Measurements from ENCODE around the gene CYSTM1. TPM values are rescaled to one million over a fixed set of nuclear protein-coding genes. Genes with fewer than 3 reads are reported as not detected.

The CYSTM1 gene
- total RNA-seq, 2 experiments from 2014 or later = 7.2 to 7.4 TPM

- H3K36me3 ChIP-seq (ENCODE audit: insufficient read depth, low read length) = no peaks in the 10 kb centered on the region
- POLR2A ChIA-PET = no interaction called here
- CTCF ChIA-PET = interaction anchor here (0.9 to 3.6 kb wide), 2 partner anchors 9 to 14 kb away, joined by 3 to 17 read pairs; no protein-coding TSS in a partner anchor
- DNase-seq (peak in 3 of 14 experiments; percentile 32 to 47 (median 47)), ATAC-seq (ENCODE audit: poor library complexity) (no peak)
- no peak overlapping the region for H3K27ac Mint-ChIP-seq
- no peaks in the 10 kb centered on the region for H3K27me3 Mint-ChIP-seq
- peaks cover 22% of the 10 kb centered on the region for H3K36me3 Mint-ChIP-seq (ENCODE audit: low read depth)
- H3K9me3 ChIP-seq (ENCODE audit: control insufficient read depth in 1 of 2, insufficient read depth in 1 of 2, low read length in 2 of 2) = no peaks in the 10 kb centered on the region
- no peaks in the 10 kb centered on the region for H3K9me3 Mint-ChIP-seq
- H3K4me1 ChIP-seq (ENCODE audit: insufficient read depth, low read length) = peaks cover 51% of the 10 kb centered on the region
- no peaks in the 10 kb centered on the region for H3K27me3 ChIP-seq (ENCODE audit: control insufficient read depth in 1 of 2, insufficient read depth in 2 of 2, low read length in 2 of 2)
- no peak overlapping the region for H3K4me3 ChIP-seq (ENCODE audit: low read length)
- peaks cover 62% of the 10 kb centered on the region for H3K4me1 Mint-ChIP-seq (ENCODE audit: low read depth)
- no peak overlapping the region for H3K27ac ChIP-seq (ENCODE audit: low read depth in 1 of 2, low read length in 2 of 2)
- no peak for TF ChIP-seq CTCF (IDR thresholded peaks at IDR 0.05)
- H3K4me3 Mint-ChIP-seq = no peak overlapping the region
- intact Hi-C loops (cut with DNase I, micrococcal nuclease) = no loop called here
Measured at GRCh38 chr5:140253985-140254384, 79.0 kb downstream of the CYSTM1 start.

GRCh38 chr5:140255460-140256157, 80.6 kb downstream of the CYSTM1 start:
- no peak for TF ChIP-seq CTCF (IDR thresholded peaks at IDR 0.05)
- H3K36me3 Mint-ChIP-seq (ENCODE audit: low read depth) = peaks cover 25% of the 10 kb centered on the region
- Histone ChIP-seq H3K36me3 (ENCODE audit: insufficient read depth, low read length) (no peaks in the 10 kb centered on the region), H3K4me1 (ENCODE audit: insufficient read depth, low read length) (peaks cover 54% of the 10 kb centered on the region), H3K4me3 (ENCODE audit: low read length) (no peak overlapping the region), H3K27ac (ENCODE audit: low read depth in 1 of 2, low read length in 2 of 2) (no peak overlapping the region), H3K27me3 (ENCODE audit: control insufficient read depth in 1 of 2, insufficient read depth in 2 of 2, low read length in 2 of 2) (no peaks in the 10 kb centered on the region), H3K9me3 (ENCODE audit: control insufficient read depth in 1 of 2, insufficient read depth in 1 of 2, low read length in 2 of 2) (no peaks in the 10 kb centered on the region)
- H3K27me3 Mint-ChIP-seq = no peaks in the 10 kb centered on the region
- peaks cover 56% of the 10 kb centered on the region for H3K4me1 Mint-ChIP-seq (ENCODE audit: low read depth)
- H3K9me3 Mint-ChIP-seq = no peaks in the 10 kb centered on the region
- ChIA-PET POLR2A (interaction anchor here (0.9 to 1.5 kb wide), 2 partner anchors 11 kb away, joined by 3 read pairs; no protein-coding TSS in a partner anchor), CTCF (interaction anchor here (3.6 kb wide), 1 partner anchor 11 kb away, joined by 17 read pairs; no protein-coding TSS in a partner anchor)
- DNase-seq = no peak
- intact Hi-C loops (cut with DNase I, micrococcal nuclease) = no loop called here
- no peak overlapping the region for H3K4me3 Mint-ChIP-seq
- ATAC-seq (ENCODE audit: poor library complexity) = no peak
- H3K27ac Mint-ChIP-seq = no peak overlapping the region

- H3K27ac ChIP-seq (ENCODE audit: low read depth in 1 of 2, low read length in 2 of 2) = no peak overlapping the region
- Mint-ChIP-seq H3K27me3 (no peaks in the 10 kb centered on the region), H3K4me3 (no peak overlapping the region), H3K36me3 (ENCODE audit: low read depth) (peaks cover 32% of the 10 kb centered on the region), H3K9me3 (no peaks in the 10 kb centered on the region), H3K4me1 (ENCODE audit: low read depth) (peaks cover 53% of the 10 kb centered on the region), H3K27ac (no peak overlapping the region)
- ChIA-PET POLR2A (interaction anchor here (0.6 to 1.5 kb wide), 3 partner anchors 10 to 22 kb away, joined by 3 read pairs; no protein-coding TSS in a partner anchor), CTCF (interaction anchor here (1.0 to 3.6 kb wide), 2 partner anchors 12 to 107 kb away, joined by 3 to 17 read pairs; no protein-coding TSS in a partner anchor)
- ATAC-seq (ENCODE audit: poor library complexity) (no peak), DNase-seq (no peak)
- H3K4me3 ChIP-seq (ENCODE audit: low read length) = no peak overlapping the region
- H3K36me3 ChIP-seq (ENCODE audit: insufficient read depth, low read length) = no peaks in the 10 kb centered on the region
- no peak for TF ChIP-seq CTCF (IDR thresholded peaks at IDR 0.05)
- H3K9me3 ChIP-seq (ENCODE audit: control insufficient read depth in 1 of 2, insufficient read depth in 1 of 2, low read length in 2 of 2) = no peaks in the 10 kb centered on the region
- no peaks in the 10 kb centered on the region for H3K27me3 ChIP-seq (ENCODE audit: control insufficient read depth in 1 of 2, insufficient read depth in 2 of 2, low read length in 2 of 2)
- intact Hi-C loops (cut with DNase I, micrococcal nuclease) = no loop called here
- H3K4me1 ChIP-seq (ENCODE audit: insufficient read depth, low read length) = peaks cover 46% of the 10 kb centered on the region
Measured at GRCh38 chr5:140256726-140257125, 81.7 kb downstream of the CYSTM1 start.
